Measurements from ENCODE around the gene THSD4.

THSD4 gene

DNA sequence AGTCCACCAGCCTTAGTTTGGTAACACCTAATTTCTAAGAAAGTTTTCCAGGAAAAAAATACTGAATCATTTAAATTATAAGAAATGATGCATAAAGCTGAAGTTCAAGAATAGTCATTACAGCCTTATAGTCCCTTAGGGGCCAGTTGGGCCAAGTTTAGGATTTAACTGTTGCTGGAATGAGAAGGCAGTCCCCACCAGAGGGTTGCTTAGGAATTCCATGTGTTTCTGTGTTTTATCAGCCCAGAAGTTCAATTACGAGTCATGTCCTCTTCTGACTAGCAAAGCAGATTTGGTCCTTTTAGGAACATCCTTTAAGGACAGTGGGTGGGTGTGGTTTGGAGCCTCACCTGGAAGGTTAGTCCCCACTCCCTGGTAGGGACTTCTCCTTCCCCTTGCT, 638.1 kb downstream of the THSD4 start:
- DNase-seq (ENCODE audit: low read depth), result peak; percentile 23

DNA sequence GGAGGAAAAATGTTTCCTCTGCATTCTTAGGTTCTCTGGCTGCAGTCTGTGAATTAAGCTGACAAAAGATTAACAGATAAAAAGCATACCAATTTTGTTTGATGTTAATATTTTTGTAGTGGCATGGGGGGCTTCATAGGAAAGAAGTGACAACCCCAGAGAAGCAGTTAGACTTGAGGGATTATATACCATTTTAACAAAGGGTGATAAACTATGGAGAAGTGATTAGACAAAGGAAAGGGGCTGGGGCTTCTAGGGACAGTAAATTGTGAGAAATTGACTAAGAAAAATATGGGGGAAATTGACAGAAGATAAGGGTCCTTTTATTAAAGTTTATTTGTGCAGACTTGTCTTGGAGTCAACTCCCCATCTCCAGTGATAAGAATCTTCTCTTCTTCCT, 639.4 kb downstream of the THSD4 start:
- no peak for DNase-seq (ENCODE audit: low read depth)

DNA sequence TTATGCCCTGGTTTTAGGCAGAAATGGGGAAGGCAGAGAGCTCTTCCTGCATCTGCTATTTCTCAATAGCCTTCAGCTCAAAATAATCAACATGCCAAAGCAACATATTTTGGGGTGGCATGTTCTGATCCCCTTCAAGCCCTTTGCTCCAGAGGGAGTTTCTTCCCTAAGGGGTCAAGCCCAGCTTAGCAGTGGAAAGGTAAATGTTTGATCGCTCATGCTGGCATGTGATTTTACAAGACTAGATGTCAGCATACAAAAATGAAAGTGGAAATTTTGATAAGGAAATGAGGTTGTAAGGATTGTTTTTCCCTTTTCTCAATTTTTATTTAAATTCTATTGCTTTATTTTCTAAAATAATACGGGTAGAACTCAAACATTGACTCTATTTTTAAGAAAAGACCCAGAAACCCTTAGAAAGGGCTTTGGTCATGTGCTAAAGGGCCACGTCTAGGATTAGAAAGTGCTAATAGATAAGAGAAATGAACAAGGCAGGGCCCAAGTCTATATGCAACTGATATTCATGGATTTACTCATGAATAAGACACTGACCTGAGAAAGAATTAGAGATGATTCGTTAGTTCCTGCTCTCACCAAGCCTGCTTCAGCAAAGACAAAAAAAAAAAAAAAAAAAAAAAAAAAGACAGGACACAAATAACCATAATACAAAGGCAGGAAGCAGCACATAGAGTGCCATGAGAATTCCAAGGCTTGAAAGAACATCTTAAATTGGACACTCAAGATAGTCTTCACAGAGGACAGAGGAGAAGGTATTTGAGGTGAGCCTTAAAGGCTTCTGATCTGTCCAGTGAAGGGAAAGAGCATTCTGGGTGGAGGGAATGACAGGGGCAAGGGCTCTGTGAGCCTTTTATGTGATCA, 640.1 kb downstream of the THSD4 start:
- no peak for DNase-seq (ENCODE audit: low read depth)

DNA sequence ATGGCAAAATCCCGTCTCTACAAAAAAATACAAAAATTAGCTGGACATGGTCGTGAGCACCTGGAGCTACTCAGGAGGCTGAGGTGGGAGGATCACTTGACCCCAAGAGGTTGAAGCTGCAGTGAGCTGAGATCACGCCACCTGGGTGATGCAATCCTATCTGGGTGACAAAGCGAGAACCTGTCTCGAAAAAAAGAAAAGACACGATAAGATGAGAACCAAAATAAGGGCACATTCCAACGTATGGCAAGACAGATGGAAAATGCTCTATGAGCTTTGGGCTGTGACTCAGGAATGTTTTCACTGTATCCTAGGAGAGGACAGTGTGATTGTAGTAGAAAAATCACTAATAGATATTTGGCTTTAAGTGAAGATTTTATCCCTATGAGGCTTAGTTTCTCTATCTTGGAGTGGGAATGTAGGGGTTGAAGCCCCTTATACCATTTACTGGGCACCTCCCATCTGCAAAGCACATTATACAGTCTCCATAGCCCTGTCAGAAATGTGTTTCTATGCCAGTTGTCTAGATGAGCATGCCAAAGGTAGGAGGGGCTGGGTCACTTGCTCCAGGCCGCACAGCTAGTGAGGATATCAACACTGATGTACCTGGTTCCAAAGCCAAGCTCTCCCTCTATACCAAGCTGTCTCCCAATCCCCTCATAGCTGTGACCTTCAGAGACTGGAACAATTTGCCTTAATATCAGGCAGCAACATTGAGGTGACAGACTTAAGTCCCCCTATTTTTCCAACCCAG, 641.5 kb downstream of the THSD4 start:
- no peak for DNase-seq (ENCODE audit: low read depth)

DNA sequence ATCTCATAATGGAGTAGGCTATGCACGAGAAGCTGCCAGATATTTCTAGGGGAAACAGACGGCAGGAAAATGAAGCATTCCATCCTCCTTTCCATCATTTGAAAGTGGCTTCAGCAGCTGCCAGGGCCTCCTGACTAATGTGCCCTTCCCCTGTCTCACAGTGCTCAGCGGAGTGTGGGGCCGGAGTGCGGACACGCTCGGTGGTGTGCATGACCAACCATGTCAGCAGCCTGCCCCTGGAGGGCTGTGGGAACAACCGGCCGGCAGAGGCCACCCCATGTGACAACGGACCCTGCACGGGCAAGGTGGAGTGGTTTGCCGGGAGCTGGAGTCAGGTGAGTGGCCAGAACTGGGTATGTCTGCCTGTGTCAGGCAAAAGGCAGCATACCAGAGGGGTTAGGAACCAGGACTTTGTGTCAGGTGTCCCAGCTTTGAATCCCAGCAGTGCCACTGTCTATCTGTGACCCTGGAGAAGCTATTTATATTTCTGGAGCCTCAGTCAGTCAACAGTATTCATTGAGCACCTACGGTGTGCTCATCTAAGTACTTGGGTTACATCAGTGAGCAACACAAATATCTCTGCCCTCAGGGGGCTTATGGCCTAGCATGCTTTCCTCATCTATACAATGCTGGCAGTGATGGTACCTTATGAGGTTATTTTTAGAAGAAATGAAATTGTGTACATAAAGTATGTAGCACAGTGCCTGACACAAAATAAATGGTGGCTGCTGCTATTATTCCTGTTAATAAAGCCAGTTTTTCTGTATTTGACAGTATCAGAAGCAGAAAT, 642.7 kb downstream of the THSD4 start:
- no peak for DNase-seq (ENCODE audit: low read depth)

DNA sequence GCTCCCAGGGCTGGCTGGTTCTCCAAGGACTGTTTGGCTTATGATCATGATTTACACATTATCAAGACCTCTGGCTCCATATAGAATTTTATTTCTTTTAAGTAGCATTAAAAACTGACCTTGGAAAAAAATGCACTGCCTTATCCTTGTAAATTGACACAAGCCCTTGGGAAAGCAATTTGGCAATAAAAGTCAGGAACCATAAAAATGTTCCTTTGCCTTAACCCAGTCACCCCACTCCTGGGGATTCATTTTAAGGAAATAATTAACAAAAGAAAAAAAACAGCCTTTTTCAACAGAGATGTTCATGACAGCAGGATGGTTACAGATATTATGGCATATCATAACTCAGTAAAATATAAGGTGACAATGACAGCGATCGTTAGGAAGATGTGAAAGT, 643.4 kb downstream of the THSD4 start:
- DNase-seq (ENCODE audit: low read depth), result no peak

DNA sequence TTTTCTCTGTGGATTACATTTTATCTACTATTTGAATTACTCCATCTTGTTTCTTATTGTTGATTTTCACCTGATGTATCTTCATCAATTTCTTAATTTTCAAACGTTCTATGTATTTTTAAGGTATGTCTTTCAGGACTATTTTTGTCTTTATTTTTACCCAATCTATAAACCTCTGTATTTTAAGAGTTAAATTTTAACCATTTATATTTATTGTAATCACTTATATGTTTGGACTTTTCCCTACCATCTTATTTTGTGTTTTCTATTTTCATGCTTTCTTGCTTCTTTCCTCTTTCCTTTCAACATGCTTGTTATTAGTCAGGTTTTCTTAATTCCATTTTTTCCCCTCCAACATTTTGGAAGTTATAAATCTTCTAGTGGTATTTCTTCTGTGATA, 645.6 kb downstream of the THSD4 start:
- DNase-seq (ENCODE audit: low read depth), result no peak

DNA sequence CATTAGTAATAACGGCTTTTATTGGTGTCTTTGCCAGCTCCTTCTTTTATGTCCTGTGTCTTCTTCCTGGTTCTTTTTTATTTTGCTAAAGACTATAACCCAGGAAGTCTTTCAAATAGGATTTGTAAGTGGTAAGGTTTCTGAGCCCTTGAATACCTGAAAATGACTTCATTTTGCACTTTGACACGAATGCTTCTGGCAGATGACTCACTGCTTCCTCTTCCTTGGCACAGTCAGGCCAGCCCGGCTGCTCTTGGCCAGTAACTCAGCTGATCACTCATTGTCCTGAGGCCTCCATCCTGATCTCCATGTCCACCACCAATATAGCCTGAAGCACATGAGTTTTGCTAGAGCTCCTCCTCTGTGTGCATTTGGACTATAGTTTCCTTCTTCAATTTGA, 646.4 kb downstream of the THSD4 start:
- peak; percentile 74 for DNase-seq (ENCODE audit: low read depth)

DNA sequence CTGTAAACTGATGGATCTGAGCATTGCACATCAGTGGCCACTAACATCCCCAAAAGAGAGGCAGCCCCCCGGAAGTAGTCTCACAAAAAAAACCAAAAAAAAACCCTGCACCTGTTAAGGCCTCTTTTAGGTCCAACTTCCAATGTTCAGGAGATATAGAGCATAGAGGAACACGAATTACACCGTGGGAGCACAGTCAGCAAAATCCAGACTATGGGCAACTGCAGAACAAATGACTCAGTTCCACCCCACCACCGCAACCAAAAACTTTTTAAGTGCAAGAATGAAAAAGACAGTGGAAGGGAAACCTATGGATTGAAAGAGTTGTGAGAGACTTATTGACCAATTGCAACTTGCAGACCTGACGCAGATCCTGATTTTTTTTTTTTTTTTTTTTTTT, 652.9 kb downstream of the THSD4 start:
- DNase-seq (ENCODE audit: low read depth), result no peak

DNA sequence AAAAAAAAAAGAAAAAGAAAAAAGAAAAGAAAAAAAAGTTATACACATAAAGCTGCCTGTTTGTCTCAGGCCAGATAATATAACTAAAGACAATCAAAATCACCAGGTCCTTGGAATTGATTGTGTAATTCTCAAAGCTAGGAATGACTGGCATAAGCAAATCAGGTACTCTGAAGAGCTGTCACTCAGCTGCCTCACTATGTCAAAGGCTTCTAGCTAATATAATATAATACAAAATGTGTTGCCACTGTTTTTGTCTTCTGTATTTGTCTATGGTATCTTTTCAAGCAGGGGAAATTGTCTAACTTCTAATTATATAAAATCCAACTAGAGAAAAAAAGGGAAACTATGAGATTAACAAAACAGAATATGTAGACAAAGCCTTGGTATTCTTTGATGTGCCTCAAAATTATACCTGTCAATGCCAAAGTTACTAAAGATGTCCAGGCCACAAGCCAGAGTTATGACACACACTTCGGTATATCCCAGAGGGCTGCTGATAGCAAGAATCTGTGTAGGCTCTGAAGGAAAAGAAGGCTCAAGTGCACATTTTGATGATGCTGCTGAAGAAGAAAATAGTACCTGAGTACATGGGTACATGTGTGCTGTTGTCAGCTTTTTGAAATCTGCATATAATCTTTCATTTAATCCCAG, 658.1 kb downstream of the THSD4 start:
- DNase-seq (ENCODE audit: low read depth), result no peak

DNA sequence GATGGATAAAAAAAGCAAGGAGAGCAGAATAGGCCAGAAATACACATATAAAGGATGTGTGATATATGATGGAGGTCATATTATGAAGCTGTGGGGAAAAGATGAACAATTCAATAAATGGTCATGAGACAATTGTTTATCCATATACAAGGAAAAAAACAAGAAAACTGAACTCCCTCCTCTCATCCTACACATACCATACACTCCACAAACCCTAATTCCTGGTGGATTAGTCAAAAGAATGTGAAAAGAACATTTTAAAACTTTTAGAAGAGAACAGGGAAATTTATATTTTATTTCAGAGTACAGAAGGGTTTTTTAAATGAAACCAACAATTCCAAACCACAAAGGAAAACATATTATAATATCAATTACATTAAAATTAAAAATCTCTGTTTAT, 660.6 kb downstream of the THSD4 start:
- no peak for DNase-seq (ENCODE audit: low read depth)

DNA sequence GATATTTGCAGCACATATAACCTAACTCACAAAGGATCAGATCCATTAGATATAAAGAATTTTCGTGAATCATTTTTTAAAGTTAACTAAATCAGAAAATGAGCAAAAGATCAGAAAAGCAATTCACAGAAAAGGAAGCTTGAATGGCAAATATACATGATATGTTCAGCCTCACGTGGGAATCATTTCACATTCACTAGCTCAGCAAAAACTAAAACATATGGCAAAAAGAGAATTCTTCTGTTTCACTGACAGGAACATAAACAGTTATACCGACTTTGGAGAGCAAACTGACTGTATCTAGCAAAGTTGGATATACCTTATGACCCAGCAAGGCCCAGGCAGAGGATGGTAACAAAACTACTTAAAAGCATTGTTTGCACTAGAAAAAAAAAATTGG, 661.0 kb downstream of the THSD4 start:
- no peak for DNase-seq (ENCODE audit: low read depth)

DNA sequence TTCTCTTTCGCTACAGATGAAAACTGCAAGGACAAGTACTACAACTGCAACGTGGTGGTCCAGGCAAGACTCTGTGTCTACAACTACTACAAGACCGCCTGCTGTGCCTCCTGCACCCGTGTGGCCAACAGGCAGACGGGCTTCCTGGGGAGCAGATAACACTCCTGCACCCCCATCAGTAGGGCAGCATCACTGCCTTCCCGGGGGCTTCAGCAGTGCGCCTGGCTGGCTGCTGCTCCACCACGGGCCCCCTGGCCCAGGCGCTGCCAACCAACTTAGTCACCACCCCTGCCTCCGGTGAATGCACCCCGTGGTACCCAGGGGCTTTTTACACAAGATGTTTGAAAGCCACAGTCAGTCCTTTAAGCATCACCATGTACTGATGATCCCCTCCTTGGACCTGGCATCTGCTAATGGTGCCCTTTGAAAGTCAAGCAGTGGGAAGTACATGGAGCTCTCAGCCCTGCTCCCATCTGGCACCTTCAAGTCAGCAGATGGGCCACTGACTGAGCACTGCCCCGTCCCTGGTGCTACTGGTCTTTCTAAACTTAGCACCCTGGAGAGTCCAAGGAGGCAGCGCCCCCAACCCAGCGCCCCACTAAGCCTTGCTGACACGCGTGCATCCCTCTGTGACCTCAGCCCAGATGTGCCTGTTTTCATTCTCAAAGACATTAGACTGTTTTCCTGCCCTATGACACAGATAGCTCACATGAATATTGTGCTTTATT, 662.1 kb downstream of the THSD4 start:
- no peak for DNase-seq (ENCODE audit: low read depth)

DNA sequence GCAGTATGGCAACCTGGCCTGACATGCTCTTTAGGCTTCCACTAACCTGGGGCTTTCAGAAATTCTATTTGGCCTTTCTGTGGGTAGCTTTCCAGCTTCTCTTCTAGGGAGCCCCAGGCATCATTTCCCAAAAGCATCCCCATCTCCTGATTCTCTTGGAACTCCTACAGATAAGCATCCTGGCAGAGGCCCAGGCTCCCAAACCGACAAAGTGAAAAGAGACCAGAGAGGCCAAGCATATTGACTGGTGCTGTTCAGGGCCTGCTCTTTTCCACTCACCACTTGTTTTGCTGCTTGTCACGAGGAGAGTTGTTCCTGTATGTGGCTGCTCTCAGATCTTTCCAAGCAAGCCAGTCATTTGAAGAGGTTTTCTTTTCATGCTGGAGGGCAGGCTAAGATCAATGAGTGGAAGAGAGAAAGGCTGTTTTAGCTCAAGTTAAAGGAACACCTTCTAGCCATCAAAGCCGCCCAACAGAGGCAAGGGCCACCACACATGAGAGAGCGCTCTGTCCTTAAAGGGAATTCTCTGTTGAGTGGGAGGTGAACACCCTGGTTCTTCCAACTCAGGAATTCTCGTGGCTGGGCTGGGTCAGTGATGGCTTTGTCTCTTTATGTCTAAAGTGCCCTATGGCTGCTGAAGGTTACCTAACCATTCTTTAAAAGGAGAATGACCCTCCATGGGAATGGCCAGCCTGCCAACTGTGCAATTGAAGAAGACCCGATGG, 664.0 kb downstream of the THSD4 start:
- DNase-seq (ENCODE audit: low read depth), result no peak

DNA sequence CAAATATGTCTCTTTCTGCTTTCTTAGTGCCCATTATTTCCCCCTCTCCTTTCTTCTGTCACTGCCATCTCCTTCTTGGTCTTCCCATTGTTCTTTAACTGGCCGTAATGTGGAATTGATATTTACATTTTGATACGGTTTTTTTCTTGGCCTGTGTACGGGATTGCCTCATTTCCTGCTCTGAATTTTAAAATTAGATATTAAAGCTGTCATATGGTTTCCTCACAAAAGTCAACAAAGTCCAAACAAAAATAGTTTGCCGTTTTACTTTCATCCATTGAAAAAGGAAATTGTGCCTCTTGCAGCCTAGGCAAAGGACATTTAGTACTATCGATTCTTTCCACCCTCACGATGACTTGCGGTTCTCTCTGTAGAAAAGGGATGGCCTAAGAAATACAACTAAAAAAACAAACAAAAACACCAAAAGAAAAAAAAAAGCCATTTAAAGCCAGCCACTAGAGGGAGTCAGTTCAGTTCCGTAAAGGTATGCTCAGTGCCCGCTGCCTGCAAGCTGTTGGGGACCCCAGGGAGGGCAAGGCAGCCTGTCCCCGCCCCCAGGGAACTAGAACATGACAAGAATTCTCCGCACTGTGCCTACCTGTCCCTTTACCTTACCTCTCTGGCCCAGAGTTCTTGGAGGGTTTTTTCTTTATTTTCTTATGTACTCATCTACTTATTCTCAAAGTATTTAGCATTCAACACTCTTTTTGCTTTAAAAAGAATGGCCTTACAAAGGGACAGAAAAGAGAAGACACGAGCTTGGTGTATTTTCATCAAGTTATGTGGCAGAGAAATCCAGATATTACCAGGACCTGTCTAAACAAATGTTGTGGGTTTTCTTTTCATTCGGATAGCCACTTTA, 665.1 kb downstream of the THSD4 start:
- DNase-seq (ENCODE audit: low read depth), result peak; percentile 58

DNA sequence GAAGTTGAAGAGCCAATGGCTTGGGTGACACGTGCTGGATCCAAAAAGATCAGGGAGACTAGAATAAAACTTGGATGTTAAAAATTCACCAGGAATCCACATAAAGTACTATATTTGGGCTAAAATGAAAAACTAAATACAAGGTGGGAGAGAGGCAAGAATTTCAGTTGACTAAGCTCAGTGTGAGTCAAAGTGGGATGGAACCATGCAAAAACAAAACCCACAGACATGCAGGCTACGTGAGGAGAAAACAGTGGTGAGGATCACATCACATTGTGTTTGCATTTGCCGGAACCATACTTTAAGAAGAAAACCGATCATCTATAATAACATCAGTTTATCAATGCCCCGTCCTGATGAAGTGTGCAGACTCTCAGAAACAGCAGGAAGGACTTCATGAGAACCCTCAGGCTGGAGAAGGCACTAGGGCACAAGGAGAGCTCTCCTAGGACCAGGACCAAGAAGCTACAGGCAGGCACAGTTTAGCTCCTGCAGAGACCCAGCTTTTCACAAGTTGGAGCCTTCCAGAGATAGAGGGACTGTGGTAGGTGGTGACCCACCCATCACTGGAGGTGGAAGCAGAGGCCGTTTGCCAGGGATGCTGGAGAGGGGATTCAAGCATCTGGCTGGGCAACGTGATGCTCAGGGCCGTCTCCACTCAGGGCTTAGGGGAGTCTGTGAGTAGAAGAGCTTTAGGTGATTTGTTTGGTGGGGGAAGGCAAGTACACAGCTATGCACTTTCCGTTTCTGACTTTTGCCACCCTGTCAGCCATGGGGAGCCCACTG, 666.1 kb downstream of the THSD4 start:
- no peak for DNase-seq (ENCODE audit: low read depth)

DNA sequence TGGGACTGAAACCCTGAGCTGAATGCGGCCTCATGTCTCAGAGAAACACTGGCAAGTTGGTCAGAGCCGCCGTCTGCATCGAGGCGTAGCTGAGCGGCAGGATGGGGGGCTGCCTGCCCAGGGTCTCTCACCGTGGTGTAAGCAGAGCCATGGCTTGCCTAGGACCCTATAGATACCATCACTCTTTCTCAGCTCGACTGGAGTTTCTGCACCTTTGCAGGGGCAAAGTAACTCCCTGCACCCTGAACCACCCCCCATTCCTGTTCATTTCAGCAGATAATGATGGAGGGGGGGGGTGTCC, 666.6 kb downstream of the THSD4 start:
- no peak for DNase-seq (ENCODE audit: low read depth)

DNA sequence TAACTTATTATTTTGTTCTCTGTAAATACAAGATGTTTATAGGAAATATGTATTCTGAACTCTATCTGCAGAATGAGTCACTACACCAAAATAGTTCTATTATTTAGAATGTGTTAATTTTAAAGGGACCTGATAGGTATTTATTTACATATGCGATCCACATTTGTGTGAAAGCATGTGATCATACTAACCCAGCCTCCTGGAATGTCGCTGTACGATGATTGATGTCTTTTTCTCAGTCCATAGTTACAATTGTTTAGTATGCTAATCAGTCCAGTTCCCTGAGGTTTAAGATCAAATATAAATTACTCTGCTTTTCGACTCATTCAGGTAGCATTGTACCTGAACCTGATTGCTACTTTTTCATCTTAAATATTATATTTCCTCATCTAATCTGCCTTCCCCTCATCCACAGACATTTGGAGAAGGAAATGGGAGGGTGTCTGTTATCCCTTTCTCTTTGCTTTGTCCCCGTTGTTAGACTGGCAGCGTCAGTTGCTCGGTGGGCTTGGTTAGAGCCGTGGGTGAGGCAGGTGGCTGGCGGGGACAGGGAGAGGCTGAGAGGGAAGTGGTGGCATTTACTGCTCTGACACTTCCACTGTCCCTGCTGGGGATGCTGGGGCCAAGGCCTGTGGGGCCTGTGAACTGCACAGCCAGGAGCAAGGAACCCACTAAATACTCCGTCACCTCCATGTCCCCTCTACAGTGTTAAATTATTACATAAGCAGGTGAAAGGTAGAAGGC, 667.3 kb downstream of the THSD4 start:
- DNase-seq (ENCODE audit: low read depth), result no peak
